ENCODE results near the gene LMCD1. TPM values are rescaled to one million over a fixed set of nuclear protein-coding genes. Genes with fewer than 3 reads are reported as not detected.

The LMCD1 gene
- total and polyA plus RNA-seq, 2 experiments from 2014 or later: 21.8 to 35.3 TPM

DNA sequence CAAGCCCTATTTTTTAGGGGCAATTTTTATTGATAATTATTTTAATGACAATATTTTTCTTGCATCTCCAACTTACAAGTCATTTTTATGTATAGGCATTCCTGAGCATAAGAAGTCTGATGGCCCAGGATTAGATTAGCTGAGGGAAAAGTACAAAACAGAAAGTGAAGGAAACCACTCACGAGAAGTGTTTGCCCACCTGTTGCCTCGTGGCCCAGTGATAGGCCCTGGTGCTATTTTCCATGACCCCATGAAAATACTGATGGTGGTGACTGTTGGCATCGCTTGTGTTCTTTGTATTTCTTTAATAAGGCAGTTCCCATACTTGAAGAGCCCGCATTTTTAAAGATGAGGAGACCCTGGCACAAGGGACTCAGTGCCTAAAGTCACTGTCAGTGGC lies 7.9 kb upstream of the LMCD1 start:
- Histone ChIP-seq H3K4me3 (no peak overlapping the region), H3K27ac (ENCODE audit: low read depth) (no peak overlapping the region), H3K9me2 (ENCODE audit: insufficient read depth) (peaks cover 3% of the 10 kb centered on the region; the same call in 1 of the 2 replicates), H3K79me2 (replicated peaks; ENCODE audit: insufficient read depth) (no peaks in the 10 kb centered on the region), H4K20me1 (replicated peaks; ENCODE audit: insufficient read depth) (no peaks in the 10 kb centered on the region), H3F3A (replicated peaks; ENCODE audit: low read depth) (no peaks in the 10 kb centered on the region), H2AFZ (no peak overlapping the region), H3K36me3 (ENCODE audit: insufficient read depth) (no peaks in the 10 kb centered on the region; the same call in 1 of the 2 replicates), H3K27me3 (ENCODE audit: insufficient read depth) (no peaks in the 10 kb centered on the region), H3K4me2 (peak overlapping the region; percentile 60; the same call in 1 of the 2 replicates), H3K4me1 (ENCODE audit: insufficient read depth) (peaks cover 27% of the 10 kb centered on the region)
- peaks cover 4% of the 10 kb centered on the region; the same call in 2 of the 3 replicates for H3K36me3 Mint-ChIP-seq (ENCODE audit: low read depth)
- no peak overlapping the region for H3K4me3 Mint-ChIP-seq
- H3K4me1 Mint-ChIP-seq: peaks cover 35% of the 10 kb centered on the region
- DNase-seq (ENCODE audit: low spot score): no peak
- peaks cover 4% of the 10 kb centered on the region for H3K27me3 Mint-ChIP-seq (ENCODE audit: insufficient read depth, low read depth, poor library complexity)
- TF ChIP-seq NANOG (IDR thresholded peaks at IDR 0.05; ENCODE audit: borderline replicate concordance) (no peak), JUNB (IDR thresholded peaks at IDR 0.05; ENCODE audit: unreplicated experiment) (no peak), ZNF114 (CRISPR knock-in tag; IDR thresholded peaks at IDR 0.05) (no peak), CREB1 (CRISPR knock-in tag; IDR thresholded peaks at IDR 0.05; ENCODE audit: low read depth) (no peak), POLR2AphosphoS5 (IDR thresholded peaks at IDR 0.05; ENCODE audit: low read depth) (no peak), ZNF331 (CRISPR knock-in tag; IDR thresholded peaks at IDR 0.05; ENCODE audit: low read depth) (no peak), EZH2 (IDR thresholded peaks at IDR 0.05; ENCODE audit: low read depth, unreplicated experiment) (no peak), STAT1 (IDR thresholded peaks at IDR 0.05; ENCODE audit: unreplicated experiment) (no peak), EZH2phosphoT487 (IDR thresholded peaks at IDR 0.05; ENCODE audit: unreplicated experiment) (no peak)
- TF ChIP-seq, protein P1, sequence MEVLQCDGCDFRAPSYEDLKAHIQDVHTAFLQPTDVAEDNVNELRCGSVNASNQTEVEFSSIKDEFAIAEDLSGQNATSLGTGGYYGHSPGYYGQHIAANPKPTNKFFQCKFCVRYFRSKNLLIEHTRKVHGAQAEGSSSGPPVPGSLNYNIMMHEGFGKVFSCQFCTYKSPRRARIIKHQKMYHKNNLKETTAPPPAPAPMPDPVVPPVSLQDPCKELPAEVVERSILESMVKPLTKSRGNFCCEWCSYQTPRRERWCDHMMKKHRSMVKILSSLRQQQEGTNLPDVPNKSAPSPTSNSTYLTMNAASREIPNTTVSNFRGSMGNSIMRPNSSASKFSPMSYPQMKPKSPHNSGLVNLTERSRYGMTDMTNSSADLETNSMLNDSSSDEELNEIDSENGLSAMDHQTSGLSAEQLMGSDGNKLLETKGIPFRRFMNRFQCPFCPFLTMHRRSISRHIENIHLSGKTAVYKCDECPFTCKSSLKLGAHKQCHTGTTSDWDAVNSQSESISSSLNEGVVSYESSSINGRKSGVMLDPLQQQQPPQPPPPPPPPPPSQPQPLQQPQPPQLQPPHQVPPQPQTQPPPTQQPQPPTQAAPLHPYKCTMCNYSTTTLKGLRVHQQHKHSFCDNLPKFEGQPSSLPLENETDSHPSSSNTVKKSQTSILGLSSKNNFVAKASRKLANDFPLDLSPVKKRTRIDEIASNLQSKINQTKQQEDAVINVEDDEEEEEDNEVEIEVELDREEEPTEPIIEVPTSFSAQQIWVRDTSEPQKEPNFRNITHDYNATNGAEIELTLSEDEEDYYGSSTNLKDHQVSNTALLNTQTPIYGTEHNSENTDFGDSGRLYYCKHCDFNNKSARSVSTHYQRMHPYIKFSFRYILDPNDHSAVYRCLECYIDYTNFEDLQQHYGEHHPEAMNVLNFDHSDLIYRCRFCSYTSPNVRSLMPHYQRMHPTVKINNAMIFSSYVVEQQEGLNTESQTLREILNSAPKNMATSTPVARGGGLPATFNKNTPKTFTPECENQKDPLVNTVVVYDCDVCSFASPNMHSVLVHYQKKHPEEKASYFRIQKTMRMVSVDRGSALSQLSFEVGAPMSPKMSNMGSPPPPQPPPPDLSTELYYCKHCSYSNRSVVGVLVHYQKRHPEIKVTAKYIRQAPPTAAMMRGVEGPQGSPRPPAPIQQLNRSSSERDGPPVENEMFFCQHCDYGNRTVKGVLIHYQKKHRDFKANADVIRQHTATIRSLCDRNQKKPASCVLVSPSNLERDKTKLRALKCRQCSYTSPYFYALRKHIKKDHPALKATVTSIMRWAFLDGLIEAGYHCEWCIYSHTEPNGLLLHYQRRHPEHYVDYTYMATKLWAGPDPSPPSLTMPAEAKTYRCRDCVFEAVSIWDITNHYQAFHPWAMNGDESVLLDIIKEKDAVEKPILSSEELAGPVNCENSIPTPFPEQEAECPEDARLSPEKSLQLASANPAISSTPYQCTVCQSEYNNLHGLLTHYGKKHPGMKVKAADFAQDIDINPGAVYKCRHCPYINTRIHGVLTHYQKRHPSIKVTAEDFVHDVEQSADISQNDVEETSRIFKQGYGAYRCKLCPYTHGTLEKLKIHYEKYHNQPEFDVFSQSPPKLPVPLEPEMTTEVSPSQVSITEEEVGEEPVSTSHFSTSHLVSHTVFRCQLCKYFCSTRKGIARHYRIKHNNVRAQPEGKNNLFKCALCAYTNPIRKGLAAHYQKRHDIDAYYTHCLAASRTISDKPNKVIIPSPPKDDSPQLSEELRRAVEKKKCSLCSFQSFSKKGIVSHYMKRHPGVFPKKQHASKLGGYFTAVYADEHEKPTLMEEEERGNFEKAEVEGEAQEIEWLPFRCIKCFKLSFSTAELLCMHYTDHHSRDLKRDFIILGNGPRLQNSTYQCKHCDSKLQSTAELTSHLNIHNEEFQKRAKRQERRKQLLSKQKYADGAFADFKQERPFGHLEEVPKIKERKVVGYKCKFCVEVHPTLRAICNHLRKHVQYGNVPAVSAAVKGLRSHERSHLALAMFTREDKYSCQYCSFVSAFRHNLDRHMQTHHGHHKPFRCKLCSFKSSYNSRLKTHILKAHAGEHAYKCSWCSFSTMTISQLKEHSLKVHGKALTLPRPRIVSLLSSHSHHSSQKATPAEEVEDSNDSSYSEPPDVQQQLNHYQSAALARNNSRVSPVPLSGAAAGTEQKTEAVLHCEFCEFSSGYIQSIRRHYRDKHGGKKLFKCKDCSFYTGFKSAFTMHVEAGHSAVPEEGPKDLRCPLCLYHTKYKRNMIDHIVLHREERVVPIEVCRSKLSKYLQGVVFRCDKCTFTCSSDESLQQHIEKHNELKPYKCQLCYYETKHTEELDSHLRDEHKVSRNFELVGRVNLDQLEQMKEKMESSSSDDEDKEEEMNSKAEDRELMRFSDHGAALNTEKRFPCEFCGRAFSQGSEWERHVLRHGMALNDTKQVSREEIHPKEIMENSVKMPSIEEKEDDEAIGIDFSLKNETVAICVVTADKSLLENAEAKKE (CRISPR knock-in tag; IDR thresholded peaks at IDR 0.05): no peak
- TF ChIP-seq, protein P2, sequence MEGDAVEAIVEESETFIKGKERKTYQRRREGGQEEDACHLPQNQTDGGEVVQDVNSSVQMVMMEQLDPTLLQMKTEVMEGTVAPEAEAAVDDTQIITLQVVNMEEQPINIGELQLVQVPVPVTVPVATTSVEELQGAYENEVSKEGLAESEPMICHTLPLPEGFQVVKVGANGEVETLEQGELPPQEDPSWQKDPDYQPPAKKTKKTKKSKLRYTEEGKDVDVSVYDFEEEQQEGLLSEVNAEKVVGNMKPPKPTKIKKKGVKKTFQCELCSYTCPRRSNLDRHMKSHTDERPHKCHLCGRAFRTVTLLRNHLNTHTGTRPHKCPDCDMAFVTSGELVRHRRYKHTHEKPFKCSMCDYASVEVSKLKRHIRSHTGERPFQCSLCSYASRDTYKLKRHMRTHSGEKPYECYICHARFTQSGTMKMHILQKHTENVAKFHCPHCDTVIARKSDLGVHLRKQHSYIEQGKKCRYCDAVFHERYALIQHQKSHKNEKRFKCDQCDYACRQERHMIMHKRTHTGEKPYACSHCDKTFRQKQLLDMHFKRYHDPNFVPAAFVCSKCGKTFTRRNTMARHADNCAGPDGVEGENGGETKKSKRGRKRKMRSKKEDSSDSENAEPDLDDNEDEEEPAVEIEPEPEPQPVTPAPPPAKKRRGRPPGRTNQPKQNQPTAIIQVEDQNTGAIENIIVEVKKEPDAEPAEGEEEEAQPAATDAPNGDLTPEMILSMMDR (conservative IDR thresholded peaks at IDR 0.05; ENCODE audit: low read depth in 2 of 2): no peak
- TF ChIP-seq, protein P3, sequence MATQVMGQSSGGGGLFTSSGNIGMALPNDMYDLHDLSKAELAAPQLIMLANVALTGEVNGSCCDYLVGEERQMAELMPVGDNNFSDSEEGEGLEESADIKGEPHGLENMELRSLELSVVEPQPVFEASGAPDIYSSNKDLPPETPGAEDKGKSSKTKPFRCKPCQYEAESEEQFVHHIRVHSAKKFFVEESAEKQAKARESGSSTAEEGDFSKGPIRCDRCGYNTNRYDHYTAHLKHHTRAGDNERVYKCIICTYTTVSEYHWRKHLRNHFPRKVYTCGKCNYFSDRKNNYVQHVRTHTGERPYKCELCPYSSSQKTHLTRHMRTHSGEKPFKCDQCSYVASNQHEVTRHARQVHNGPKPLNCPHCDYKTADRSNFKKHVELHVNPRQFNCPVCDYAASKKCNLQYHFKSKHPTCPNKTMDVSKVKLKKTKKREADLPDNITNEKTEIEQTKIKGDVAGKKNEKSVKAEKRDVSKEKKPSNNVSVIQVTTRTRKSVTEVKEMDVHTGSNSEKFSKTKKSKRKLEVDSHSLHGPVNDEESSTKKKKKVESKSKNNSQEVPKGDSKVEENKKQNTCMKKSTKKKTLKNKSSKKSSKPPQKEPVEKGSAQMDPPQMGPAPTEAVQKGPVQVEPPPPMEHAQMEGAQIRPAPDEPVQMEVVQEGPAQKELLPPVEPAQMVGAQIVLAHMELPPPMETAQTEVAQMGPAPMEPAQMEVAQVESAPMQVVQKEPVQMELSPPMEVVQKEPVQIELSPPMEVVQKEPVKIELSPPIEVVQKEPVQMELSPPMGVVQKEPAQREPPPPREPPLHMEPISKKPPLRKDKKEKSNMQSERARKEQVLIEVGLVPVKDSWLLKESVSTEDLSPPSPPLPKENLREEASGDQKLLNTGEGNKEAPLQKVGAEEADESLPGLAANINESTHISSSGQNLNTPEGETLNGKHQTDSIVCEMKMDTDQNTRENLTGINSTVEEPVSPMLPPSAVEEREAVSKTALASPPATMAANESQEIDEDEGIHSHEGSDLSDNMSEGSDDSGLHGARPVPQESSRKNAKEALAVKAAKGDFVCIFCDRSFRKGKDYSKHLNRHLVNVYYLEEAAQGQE (IDR thresholded peaks at IDR 0.05; ENCODE audit: unreplicated experiment): no peak
- TF ChIP-seq, protein P4, sequence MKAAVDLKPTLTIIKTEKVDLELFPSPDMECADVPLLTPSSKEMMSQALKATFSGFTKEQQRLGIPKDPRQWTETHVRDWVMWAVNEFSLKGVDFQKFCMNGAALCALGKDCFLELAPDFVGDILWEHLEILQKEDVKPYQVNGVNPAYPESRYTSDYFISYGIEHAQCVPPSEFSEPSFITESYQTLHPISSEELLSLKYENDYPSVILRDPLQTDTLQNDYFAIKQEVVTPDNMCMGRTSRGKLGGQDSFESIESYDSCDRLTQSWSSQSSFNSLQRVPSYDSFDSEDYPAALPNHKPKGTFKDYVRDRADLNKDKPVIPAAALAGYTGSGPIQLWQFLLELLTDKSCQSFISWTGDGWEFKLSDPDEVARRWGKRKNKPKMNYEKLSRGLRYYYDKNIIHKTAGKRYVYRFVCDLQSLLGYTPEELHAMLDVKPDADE (IDR thresholded peaks at IDR 0.05): no peak
- H3K27ac Mint-ChIP-seq: no peak overlapping the region
- ATAC-seq: no peak
- no peaks in the 10 kb centered on the region; the same call in 2 of the 3 replicates for H3K9me3 Mint-ChIP-seq

Data from GM23338 (cell line).